ENCODE measurements around the gene BTBD2.

Gene BTBD2

DNA sequence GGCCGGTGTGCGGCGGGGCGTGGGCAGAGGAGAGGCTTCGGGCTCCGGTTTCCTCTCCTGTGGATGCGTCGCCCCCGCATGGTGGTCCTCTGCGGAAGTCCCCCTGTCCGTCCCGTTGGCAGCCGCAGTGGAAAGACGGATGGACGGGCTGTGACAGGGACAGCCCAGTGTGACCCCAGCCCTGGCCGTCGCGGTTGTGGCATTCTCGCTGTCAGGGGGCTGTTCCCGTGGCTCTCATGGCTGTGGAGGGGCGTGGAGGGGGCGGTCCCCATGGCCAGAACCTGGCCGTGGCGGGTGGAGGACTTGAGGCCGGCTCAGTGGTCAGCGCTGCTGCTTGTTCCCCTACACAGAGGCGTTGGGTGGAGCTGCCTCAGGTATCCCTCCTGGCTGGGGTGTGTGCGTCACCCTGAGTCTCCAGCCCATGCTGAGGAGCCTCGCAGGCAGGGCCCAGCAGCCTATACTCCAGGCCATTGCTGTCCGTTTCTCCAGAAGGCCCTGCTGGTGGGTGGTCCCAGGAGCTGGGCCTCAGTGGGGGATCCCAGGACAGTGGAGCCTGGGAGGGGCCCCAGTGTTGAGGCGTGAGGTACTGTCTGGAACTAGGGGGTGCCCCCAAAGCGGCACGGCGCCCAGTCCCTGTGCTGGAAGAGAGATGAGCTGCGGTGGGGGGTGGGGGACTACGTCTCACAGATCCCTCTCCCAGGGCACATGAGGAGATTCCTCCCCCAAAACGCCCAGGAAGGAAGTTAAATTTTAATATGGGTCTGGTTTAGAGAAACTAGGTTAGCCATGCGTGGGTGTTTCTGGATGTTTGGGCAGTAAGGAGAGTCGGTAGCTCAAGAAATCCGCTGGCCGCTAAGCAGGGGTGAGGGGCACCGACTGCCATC is 54.3 kb downstream of the BTBD2 start:
- H3K27ac ChIP-seq (ENCODE audit: low read depth, low read length), result no peak overlapping the region
- H3K9ac ChIP-seq (ENCODE audit: low read depth, low read length), result no peak overlapping the region
- no peak overlapping the region for H3K4me3 ChIP-seq (ENCODE audit: low read depth, low read length)

DNA sequence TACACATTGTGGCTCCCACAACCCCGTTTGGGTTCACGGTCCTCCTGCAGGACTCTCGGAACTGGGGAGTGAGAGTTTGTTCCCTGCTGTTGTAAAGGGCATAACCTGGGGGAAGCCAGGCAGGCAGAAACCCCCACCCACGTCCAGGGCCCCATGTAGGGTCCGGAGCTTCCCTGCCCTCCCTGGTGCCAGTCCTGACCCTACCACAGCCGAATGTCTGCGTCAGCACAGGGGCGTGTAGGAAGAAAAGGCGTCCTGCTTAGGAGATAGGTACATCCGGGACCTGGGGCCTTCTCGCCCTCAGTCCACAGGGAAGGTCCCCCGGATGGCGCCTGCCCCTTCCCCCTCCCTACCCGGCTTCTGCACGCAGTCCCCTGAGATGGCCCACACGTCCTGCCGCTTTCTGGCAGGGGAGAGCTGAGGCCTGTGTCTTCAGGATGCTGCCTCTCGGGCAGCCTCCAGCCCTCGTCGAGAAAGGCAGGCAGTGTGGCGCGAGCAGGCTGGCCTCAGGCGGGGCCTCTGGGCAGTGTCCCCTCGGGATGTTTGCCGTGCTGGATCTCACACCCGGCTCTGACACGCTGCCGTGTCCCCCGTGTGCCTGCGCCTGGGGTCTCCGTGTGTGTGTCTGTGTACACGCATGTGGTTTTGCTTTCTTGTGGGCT is 55.5 kb downstream of the BTBD2 start:
- Histone ChIP-seq H3K36me3 (ENCODE audit: control insufficient read depth, insufficient read depth, low read length) (peaks cover 6% of the 10 kb centered on the region), H3K4me1 (ENCODE audit: control insufficient read depth, insufficient read depth, low read length) (no peaks in the 10 kb centered on the region; the same call in 1 of the 2 replicates), H3K27ac (ENCODE audit: low read depth, low read length) (no peak overlapping the region), H3K4me3 (ENCODE audit: low read depth, low read length) (no peak overlapping the region), H3K27me3 (ENCODE audit: control insufficient read depth, insufficient read depth, low read length) (no peaks in the 10 kb centered on the region), H3K9ac (ENCODE audit: low read depth, low read length) (no peak overlapping the region), H3K9me3 (ENCODE audit: control insufficient read depth, insufficient read depth, low read length) (no peaks in the 10 kb centered on the region)

More for the DNA sequence above, 54.3 kb downstream of the BTBD2 start:
- no peaks in the 10 kb centered on the region for H3K9me3 ChIP-seq (ENCODE audit: control insufficient read depth, insufficient read depth, low read length)
- no peaks in the 10 kb centered on the region; the same call in 1 of the 2 replicates for H3K4me1 ChIP-seq (ENCODE audit: control insufficient read depth, insufficient read depth, low read length)
- peaks cover 6% of the 10 kb centered on the region for H3K36me3 ChIP-seq (ENCODE audit: control insufficient read depth, insufficient read depth, low read length)
- no peaks in the 10 kb centered on the region for H3K27me3 ChIP-seq (ENCODE audit: control insufficient read depth, insufficient read depth, low read length)

DNA sequence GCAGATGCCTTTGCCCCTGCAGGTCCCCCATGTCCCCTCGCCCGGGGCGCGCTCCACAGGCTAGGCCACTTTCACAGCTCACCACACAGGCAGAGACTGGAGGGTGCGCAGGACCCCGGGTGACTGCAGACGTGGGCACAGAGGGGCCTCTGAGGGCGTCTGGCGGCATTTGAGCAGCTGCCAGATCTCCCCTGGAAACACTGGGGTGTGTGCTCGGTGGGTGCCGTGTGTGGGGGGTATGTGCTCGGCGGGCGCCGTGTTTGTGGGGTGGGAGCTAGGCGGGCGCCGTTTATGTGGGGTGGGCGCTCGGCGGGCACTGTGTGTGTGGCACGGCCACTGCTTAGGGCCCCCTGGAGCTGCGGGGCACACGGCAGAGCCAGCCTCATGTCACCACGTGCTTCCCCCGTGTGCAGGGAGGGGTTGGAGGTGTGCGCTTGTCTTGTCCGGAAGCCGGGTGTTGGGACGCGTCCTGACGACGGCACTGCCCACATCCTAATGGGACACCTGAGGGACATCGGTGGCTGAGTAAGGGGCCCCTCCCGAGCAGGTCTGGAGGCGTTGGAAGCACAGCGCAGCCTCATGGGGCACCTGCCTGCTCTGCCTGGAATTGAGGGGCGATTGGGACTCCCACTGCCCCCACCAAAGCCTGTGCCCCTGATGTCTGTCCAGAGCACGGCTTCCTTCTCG is 57.8 kb downstream of the BTBD2 start:
- no peak overlapping the region for H3K27ac ChIP-seq (ENCODE audit: low read depth, low read length)

DNA sequence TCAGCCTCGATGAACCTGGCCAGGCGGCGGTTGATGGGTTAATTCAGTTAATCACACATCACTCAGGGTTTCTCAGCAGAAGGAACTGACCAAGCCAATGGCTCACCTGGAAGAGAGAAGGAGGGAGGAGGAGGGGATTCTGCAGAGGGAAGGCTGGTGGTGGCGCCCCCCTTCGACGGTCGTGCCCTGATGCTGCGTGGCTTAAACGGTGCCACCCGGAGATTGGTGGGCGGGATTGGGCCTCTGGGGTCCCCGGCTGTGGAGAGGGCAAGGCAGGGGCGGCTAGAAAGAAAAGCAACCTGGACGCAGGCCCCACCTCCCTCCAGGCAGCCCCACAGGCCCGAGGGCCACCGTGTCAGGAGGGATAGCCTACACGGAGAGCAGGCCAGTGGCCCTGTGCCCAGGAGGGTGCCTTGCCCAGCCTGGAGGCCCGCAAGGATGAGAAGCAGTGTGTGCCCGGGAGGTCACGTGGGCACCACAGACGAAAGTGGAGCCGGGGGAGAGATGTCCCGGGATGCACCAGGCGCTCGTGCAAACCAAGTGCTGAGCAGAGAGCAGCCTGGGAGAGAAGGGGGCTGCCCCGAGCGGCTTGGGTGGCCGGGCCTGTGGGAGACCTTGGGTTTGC is 58.5 kb downstream of the BTBD2 start:
- Histone ChIP-seq H3K27me3 (ENCODE audit: control insufficient read depth, insufficient read depth, low read length) (no peaks in the 10 kb centered on the region), H3K4me3 (ENCODE audit: low read depth, low read length) (no peak overlapping the region), H3K4me1 (ENCODE audit: control insufficient read depth, insufficient read depth, low read length) (no peaks in the 10 kb centered on the region; the same call in 1 of the 2 replicates), H3K9me3 (ENCODE audit: control insufficient read depth, insufficient read depth, low read length) (no peaks in the 10 kb centered on the region), H3K36me3 (ENCODE audit: control insufficient read depth, insufficient read depth, low read length) (peaks cover 15% of the 10 kb centered on the region), H3K27ac (ENCODE audit: low read depth, low read length) (no peak overlapping the region), H3K9ac (ENCODE audit: low read depth, low read length) (no peak overlapping the region)

More for the DNA sequence above, 57.8 kb downstream of the BTBD2 start:
- H3K27me3 ChIP-seq (ENCODE audit: control insufficient read depth, insufficient read depth, low read length), result no peaks in the 10 kb centered on the region
- no peaks in the 10 kb centered on the region; the same call in 1 of the 2 replicates for H3K4me1 ChIP-seq (ENCODE audit: control insufficient read depth, insufficient read depth, low read length)
- peaks cover 14% of the 10 kb centered on the region for H3K36me3 ChIP-seq (ENCODE audit: control insufficient read depth, insufficient read depth, low read length)
- no peaks in the 10 kb centered on the region for H3K9me3 ChIP-seq (ENCODE audit: control insufficient read depth, insufficient read depth, low read length)
- H3K4me3 ChIP-seq (ENCODE audit: low read depth, low read length), result no peak overlapping the region
- no peak overlapping the region for H3K9ac ChIP-seq (ENCODE audit: low read depth, low read length)

DNA sequence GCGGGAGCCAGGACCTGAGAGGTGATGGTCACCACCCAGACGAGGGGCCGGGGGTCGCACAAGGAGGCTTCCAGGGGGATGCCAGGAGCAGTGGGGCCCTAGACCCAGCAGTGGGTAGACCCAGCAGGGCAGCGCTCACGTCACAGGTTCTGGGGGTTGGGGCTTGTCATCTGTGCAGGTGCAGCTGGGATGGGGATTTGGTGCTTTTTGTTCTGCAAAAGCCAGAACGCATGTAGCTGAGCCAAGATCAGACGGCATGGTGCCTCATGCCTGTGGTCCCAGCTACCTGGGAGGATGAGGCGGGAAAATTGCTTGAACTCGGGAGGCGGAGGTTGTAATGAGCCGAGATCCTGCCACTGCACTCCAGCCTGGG is 59.4 kb downstream of the BTBD2 start:
- Histone ChIP-seq H3K36me3 (ENCODE audit: control insufficient read depth, insufficient read depth, low read length) (peaks cover 14% of the 10 kb centered on the region; the same call in 1 of the 2 replicates), H3K4me1 (ENCODE audit: control insufficient read depth, insufficient read depth, low read length) (no peaks in the 10 kb centered on the region; the same call in 1 of the 2 replicates), H3K27me3 (ENCODE audit: control insufficient read depth, insufficient read depth, low read length) (no peaks in the 10 kb centered on the region), H3K27ac (ENCODE audit: low read depth, low read length) (no peak overlapping the region), H3K9me3 (ENCODE audit: control insufficient read depth, insufficient read depth, low read length) (no peaks in the 10 kb centered on the region), H3K9ac (ENCODE audit: low read depth, low read length) (no peak overlapping the region), H3K4me3 (ENCODE audit: low read depth, low read length) (no peak overlapping the region)

DNA sequence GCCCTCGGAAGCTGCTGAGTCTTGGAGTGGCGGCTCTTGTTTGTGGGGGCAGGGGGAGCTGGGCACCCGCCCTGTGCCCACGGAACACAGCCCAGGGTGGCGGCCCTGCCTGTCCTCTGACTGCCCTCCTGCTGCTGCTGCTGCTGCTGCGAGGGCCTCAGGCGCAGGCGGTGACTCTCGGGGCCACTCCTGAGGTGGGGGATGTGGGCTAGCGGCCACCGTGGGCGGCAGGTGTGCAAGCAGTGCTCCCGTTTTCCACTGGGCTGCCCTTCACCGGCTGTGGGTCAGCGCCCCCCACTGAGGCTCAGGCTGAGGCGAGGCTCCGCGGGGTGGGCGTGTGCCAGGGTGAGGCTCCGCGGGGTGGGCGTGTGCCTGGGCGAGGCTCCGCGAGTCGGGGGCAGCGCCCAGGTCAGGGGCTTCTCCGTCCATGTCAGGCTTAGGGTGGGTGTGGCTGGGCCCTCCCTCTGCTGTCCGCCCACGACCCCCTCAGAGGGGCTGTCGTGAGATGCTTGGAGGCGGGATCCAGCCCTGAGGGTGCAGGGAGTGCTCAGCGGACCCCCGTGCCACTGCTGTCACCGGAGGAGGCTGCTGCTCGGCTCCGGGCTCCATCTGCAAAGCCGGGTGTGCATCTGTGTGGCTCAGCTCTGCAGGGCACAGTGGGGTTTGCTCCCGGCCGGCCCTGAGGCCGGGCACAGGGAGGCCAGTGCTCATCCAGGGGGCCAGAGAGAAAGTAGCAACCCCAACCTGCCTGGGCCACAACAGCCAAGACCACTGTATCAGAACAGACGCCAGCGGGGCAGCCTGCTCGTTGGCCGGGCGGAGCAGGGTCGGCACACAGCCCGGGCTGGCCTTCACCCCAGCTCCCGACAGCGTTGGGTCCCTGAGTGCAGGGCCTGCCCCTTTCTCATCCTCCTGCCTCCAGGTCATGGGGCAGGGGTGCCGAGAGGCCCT is 60.1 kb downstream of the BTBD2 start:
- no peak overlapping the region for H3K27ac ChIP-seq (ENCODE audit: low read depth, low read length)
- H3K27me3 ChIP-seq (ENCODE audit: control insufficient read depth, insufficient read depth, low read length), result no peaks in the 10 kb centered on the region
- H3K4me3 ChIP-seq (ENCODE audit: low read depth, low read length), result no peak overlapping the region
- no peaks in the 10 kb centered on the region; the same call in 1 of the 2 replicates for H3K4me1 ChIP-seq (ENCODE audit: control insufficient read depth, insufficient read depth, low read length)
- H3K9ac ChIP-seq (ENCODE audit: low read depth, low read length), result no peak overlapping the region
- peaks cover 14% of the 10 kb centered on the region; the same call in 1 of the 2 replicates for H3K36me3 ChIP-seq (ENCODE audit: control insufficient read depth, insufficient read depth, low read length)
- no peaks in the 10 kb centered on the region for H3K9me3 ChIP-seq (ENCODE audit: control insufficient read depth, insufficient read depth, low read length)

DNA sequence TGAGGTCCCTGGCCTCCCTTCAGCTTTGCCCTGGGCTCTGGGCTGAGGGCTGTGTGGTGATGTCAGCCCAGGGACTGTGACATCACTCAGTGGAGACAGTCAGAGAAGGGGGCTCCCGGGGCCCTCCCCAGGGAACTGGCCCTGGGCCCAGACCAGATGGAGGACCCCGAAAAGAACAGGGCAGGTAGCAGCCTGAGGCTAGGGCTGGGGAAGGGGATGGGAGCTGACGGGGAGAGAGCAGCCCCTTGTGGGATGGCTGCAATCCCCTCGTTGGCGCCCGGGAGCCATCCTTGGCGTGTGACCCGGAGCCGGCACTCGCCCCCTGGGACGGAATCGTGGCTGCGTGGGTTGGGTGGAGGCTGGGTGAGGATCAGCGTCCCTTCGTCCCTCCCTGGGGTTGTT is 61.0 kb downstream of the BTBD2 start:
- H3K27ac ChIP-seq (ENCODE audit: low read depth, low read length), result no peak overlapping the region
- H3K27me3 ChIP-seq (ENCODE audit: control insufficient read depth, insufficient read depth, low read length), result no peaks in the 10 kb centered on the region
- no peak overlapping the region for H3K9ac ChIP-seq (ENCODE audit: low read depth, low read length)
- H3K36me3 ChIP-seq (ENCODE audit: control insufficient read depth, insufficient read depth, low read length), result peaks cover 17% of the 10 kb centered on the region; the same call in 1 of the 2 replicates
- no peaks in the 10 kb centered on the region; the same call in 1 of the 2 replicates for H3K4me1 ChIP-seq (ENCODE audit: control insufficient read depth, insufficient read depth, low read length)
- no peaks in the 10 kb centered on the region for H3K9me3 ChIP-seq (ENCODE audit: control insufficient read depth, insufficient read depth, low read length)
- H3K4me3 ChIP-seq (ENCODE audit: low read depth, low read length), result no peak overlapping the region

DNA sequence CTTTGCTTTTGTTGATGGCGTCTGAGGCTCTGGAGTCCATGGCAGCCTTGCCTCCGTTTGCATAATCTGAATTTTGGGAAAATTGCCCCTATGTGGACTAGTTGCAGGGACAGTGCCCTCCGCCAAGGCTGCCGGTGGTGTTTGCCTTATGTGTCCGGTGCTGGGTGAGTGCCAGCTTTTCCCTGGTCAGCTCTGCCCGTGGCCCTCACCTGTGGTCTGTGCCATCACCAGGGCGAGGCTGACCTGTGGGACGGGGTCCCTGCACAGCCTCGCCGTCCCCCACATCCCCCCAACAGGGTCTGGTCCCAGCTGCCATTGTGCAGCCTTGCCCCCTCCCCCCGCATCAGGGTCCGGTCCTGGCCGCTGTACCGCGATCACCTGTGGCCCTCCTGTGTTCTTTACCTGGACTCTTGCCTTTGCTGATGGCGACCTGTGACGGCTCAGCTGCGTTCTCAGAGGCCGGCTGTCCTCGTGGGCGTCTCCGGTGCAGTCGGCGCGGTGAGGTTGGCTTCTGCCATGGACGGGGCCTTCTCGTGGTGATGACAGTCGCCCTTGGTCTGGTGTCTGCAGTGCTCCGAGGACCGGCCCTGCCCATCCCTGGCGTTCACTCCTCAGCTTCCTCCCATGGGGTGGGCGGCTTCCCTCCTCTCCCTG is 61.9 kb downstream of the BTBD2 start:
- Histone ChIP-seq H3K4me3 (ENCODE audit: low read depth, low read length) (no peak overlapping the region), H3K9ac (ENCODE audit: low read depth, low read length) (no peak overlapping the region), H3K36me3 (ENCODE audit: control insufficient read depth, insufficient read depth, low read length) (peaks cover 19% of the 10 kb centered on the region; the same call in 1 of the 2 replicates), H3K9me3 (ENCODE audit: control insufficient read depth, insufficient read depth, low read length) (no peaks in the 10 kb centered on the region), H3K4me1 (ENCODE audit: control insufficient read depth, insufficient read depth, low read length) (no peaks in the 10 kb centered on the region; the same call in 1 of the 2 replicates), H3K27me3 (ENCODE audit: control insufficient read depth, insufficient read depth, low read length) (no peaks in the 10 kb centered on the region), H3K27ac (ENCODE audit: low read depth, low read length) (no peak overlapping the region)

DNA sequence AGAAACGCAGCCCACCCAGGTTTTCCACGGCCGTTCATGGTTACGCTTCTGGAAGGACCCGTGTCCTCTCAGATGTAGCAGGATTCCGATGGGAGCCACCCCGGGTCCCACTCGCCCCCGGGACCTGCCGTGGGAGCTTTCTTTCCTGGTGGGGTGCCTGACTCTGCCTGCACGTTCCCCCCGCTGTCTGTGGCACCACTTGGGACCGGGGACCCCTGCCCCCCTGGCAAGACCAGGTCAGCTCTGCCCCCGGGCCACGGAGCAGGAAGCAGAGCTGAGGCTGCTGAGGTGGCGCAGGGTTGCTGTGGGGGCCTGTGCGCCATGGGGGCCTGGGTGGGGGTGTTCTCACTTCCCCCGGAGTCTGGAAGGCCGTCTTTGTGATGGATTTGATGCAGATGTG is 62.5 kb downstream of the BTBD2 start:
- no peak overlapping the region for H3K27ac ChIP-seq (ENCODE audit: low read depth, low read length)
- H3K9me3 ChIP-seq (ENCODE audit: control insufficient read depth, insufficient read depth, low read length), result no peaks in the 10 kb centered on the region
- no peak overlapping the region for H3K9ac ChIP-seq (ENCODE audit: low read depth, low read length)
- peaks cover 19% of the 10 kb centered on the region; the same call in 1 of the 2 replicates for H3K36me3 ChIP-seq (ENCODE audit: control insufficient read depth, insufficient read depth, low read length)
- H3K4me3 ChIP-seq (ENCODE audit: low read depth, low read length), result no peak overlapping the region
- H3K27me3 ChIP-seq (ENCODE audit: control insufficient read depth, insufficient read depth, low read length), result no peaks in the 10 kb centered on the region
- H3K4me1 ChIP-seq (ENCODE audit: control insufficient read depth, insufficient read depth, low read length), result no peaks in the 10 kb centered on the region; the same call in 1 of the 2 replicates

All from HUES48 (cell line).